GM23338 (cell line): ENCODE results near the gene DCAF17.

ENCODE experiments used
- CREB1 ChIP-seq: fragments of 250-450 bp; sonication (Bioruptor Pico); IDR thresholded peaks from 2 replicates; pipeline ENCODE4 v1.5.0; 2020; ENCODE audit warnings: low read depth, mild to moderate bottlenecking, moderate library complexity
- EZH2 ChIP-seq: fragments of 200-600 bp; sonication (generic); IDR thresholded peaks from one replicate; pipeline ENCODE4 v1.8.0; 2017; ENCODE audit warnings: antibody characterized with exemption, mild to moderate bottlenecking, low read depth; ENCODE audit not compliant: unreplicated experiment
- EZH2phosphoT487 ChIP-seq: fragments of 200-600 bp; sonication (generic); IDR thresholded peaks from one replicate; pipeline ENCODE4 v1.8.1; 2018; ENCODE audit warnings: antibody characterized with exemption; ENCODE audit not compliant: unreplicated experiment
- JUNB ChIP-seq: IDR thresholded peaks from one replicate; pipeline ENCODE4 v1.6.1; 2016; ENCODE audit warnings: antibody characterized with exemption; ENCODE audit not compliant: unreplicated experiment
- NANOG ChIP-seq: IDR thresholded peaks from 2 replicates; pipeline ENCODE4 v1.6.1; 2016; ENCODE audit warnings: antibody characterized with exemption, borderline replicate concordance
- POLR2AphosphoS5 ChIP-seq: IDR thresholded peaks from 2 replicates; pipeline ENCODE4 v1.6.1; 2016; ENCODE audit warnings: antibody characterized with exemption, low read depth
- ZNF114 ChIP-seq: fragments of 250-450 bp; sonication (Bioruptor Pico); IDR thresholded peaks from 2 replicates; pipeline ENCODE4 v1.5.0; 2020; ENCODE audit warnings: mild to moderate bottlenecking, moderate library complexity
- ZNF331 ChIP-seq: fragments of 250-450 bp; sonication (Bioruptor Pico); IDR thresholded peaks from 2 replicates; pipeline ENCODE4 v1.5.0; 2020; ENCODE audit warnings: low read depth, mild to moderate bottlenecking, moderate library complexity
- TF ChIP-seq, protein P1 (sequence below), 2 experiments: fragments of 200-600 bp in 1 of 2; sonication (generic) in 1 of 2; conservative IDR thresholded peaks; 2 replicates each; pipeline versions ENCODE4 v1.5.1 to v1.6.1; 2016 to 2017; ENCODE audit warnings: antibody characterized with exemption in 2 of 2, low read depth in 2 of 2, mild to moderate bottlenecking in 2 of 2, moderate library complexity in 1 of 2
- TF ChIP-seq, protein P2 (sequence below): IDR thresholded peaks from one replicate; pipeline ENCODE4 v1.6.1; 2018; ENCODE audit warnings: antibody characterized with exemption; ENCODE audit not compliant: unreplicated experiment
- TF ChIP-seq, protein P3 (sequence below): IDR thresholded peaks from 2 replicates; pipeline ENCODE4 v1.6.1; 2016; ENCODE audit warnings: antibody characterized with exemption
- TF ChIP-seq, protein P4 (sequence below): fragments of 250-450 bp; sonication (Bioruptor Pico); IDR thresholded peaks from 2 replicates; pipeline ENCODE4 v1.5.0; 2020; ENCODE audit warnings: mild to moderate bottlenecking, moderate library complexity

DNA sequence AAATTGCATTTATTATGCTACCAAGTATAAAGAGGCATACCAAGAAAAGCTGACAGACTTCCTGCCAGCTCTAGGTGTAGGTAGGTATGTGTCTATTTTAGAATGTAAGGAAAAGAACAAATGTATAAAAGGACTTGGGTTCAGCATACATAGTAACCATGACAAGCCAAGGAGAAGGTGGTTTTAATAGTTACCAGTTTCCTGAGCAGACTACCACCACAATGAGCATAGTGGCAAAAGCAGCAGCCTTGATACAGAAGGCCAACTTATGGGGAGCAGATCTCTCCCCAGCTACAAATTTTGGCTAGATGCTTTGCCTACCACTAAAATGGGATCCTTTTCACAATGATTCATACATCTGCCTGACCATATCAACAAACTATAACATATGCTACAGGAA lies 34.7 kb upstream of the DCAF17 start:
- TF ChIP-seq, protein P1, sequence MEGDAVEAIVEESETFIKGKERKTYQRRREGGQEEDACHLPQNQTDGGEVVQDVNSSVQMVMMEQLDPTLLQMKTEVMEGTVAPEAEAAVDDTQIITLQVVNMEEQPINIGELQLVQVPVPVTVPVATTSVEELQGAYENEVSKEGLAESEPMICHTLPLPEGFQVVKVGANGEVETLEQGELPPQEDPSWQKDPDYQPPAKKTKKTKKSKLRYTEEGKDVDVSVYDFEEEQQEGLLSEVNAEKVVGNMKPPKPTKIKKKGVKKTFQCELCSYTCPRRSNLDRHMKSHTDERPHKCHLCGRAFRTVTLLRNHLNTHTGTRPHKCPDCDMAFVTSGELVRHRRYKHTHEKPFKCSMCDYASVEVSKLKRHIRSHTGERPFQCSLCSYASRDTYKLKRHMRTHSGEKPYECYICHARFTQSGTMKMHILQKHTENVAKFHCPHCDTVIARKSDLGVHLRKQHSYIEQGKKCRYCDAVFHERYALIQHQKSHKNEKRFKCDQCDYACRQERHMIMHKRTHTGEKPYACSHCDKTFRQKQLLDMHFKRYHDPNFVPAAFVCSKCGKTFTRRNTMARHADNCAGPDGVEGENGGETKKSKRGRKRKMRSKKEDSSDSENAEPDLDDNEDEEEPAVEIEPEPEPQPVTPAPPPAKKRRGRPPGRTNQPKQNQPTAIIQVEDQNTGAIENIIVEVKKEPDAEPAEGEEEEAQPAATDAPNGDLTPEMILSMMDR (conservative IDR thresholded peaks at IDR 0.05; ENCODE audit: low read depth in 2 of 2) = no peak
- TF ChIP-seq POLR2AphosphoS5 (no peak), EZH2 (no peak), EZH2phosphoT487 (no peak), JUNB (no peak), CREB1 (CRISPR knock-in tag) (no peak), NANOG (no peak), ZNF114 (CRISPR knock-in tag) (no peak), ZNF331 (CRISPR knock-in tag) (no peak)
- TF ChIP-seq, protein P2, sequence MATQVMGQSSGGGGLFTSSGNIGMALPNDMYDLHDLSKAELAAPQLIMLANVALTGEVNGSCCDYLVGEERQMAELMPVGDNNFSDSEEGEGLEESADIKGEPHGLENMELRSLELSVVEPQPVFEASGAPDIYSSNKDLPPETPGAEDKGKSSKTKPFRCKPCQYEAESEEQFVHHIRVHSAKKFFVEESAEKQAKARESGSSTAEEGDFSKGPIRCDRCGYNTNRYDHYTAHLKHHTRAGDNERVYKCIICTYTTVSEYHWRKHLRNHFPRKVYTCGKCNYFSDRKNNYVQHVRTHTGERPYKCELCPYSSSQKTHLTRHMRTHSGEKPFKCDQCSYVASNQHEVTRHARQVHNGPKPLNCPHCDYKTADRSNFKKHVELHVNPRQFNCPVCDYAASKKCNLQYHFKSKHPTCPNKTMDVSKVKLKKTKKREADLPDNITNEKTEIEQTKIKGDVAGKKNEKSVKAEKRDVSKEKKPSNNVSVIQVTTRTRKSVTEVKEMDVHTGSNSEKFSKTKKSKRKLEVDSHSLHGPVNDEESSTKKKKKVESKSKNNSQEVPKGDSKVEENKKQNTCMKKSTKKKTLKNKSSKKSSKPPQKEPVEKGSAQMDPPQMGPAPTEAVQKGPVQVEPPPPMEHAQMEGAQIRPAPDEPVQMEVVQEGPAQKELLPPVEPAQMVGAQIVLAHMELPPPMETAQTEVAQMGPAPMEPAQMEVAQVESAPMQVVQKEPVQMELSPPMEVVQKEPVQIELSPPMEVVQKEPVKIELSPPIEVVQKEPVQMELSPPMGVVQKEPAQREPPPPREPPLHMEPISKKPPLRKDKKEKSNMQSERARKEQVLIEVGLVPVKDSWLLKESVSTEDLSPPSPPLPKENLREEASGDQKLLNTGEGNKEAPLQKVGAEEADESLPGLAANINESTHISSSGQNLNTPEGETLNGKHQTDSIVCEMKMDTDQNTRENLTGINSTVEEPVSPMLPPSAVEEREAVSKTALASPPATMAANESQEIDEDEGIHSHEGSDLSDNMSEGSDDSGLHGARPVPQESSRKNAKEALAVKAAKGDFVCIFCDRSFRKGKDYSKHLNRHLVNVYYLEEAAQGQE = no peak
- TF ChIP-seq, protein P3, sequence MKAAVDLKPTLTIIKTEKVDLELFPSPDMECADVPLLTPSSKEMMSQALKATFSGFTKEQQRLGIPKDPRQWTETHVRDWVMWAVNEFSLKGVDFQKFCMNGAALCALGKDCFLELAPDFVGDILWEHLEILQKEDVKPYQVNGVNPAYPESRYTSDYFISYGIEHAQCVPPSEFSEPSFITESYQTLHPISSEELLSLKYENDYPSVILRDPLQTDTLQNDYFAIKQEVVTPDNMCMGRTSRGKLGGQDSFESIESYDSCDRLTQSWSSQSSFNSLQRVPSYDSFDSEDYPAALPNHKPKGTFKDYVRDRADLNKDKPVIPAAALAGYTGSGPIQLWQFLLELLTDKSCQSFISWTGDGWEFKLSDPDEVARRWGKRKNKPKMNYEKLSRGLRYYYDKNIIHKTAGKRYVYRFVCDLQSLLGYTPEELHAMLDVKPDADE = no peak
- TF ChIP-seq, protein P4, sequence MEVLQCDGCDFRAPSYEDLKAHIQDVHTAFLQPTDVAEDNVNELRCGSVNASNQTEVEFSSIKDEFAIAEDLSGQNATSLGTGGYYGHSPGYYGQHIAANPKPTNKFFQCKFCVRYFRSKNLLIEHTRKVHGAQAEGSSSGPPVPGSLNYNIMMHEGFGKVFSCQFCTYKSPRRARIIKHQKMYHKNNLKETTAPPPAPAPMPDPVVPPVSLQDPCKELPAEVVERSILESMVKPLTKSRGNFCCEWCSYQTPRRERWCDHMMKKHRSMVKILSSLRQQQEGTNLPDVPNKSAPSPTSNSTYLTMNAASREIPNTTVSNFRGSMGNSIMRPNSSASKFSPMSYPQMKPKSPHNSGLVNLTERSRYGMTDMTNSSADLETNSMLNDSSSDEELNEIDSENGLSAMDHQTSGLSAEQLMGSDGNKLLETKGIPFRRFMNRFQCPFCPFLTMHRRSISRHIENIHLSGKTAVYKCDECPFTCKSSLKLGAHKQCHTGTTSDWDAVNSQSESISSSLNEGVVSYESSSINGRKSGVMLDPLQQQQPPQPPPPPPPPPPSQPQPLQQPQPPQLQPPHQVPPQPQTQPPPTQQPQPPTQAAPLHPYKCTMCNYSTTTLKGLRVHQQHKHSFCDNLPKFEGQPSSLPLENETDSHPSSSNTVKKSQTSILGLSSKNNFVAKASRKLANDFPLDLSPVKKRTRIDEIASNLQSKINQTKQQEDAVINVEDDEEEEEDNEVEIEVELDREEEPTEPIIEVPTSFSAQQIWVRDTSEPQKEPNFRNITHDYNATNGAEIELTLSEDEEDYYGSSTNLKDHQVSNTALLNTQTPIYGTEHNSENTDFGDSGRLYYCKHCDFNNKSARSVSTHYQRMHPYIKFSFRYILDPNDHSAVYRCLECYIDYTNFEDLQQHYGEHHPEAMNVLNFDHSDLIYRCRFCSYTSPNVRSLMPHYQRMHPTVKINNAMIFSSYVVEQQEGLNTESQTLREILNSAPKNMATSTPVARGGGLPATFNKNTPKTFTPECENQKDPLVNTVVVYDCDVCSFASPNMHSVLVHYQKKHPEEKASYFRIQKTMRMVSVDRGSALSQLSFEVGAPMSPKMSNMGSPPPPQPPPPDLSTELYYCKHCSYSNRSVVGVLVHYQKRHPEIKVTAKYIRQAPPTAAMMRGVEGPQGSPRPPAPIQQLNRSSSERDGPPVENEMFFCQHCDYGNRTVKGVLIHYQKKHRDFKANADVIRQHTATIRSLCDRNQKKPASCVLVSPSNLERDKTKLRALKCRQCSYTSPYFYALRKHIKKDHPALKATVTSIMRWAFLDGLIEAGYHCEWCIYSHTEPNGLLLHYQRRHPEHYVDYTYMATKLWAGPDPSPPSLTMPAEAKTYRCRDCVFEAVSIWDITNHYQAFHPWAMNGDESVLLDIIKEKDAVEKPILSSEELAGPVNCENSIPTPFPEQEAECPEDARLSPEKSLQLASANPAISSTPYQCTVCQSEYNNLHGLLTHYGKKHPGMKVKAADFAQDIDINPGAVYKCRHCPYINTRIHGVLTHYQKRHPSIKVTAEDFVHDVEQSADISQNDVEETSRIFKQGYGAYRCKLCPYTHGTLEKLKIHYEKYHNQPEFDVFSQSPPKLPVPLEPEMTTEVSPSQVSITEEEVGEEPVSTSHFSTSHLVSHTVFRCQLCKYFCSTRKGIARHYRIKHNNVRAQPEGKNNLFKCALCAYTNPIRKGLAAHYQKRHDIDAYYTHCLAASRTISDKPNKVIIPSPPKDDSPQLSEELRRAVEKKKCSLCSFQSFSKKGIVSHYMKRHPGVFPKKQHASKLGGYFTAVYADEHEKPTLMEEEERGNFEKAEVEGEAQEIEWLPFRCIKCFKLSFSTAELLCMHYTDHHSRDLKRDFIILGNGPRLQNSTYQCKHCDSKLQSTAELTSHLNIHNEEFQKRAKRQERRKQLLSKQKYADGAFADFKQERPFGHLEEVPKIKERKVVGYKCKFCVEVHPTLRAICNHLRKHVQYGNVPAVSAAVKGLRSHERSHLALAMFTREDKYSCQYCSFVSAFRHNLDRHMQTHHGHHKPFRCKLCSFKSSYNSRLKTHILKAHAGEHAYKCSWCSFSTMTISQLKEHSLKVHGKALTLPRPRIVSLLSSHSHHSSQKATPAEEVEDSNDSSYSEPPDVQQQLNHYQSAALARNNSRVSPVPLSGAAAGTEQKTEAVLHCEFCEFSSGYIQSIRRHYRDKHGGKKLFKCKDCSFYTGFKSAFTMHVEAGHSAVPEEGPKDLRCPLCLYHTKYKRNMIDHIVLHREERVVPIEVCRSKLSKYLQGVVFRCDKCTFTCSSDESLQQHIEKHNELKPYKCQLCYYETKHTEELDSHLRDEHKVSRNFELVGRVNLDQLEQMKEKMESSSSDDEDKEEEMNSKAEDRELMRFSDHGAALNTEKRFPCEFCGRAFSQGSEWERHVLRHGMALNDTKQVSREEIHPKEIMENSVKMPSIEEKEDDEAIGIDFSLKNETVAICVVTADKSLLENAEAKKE (CRISPR knock-in tag) = no peak
